Caco-2 (cell line): Measurements from ENCODE around the gene JPH2. TPM values are rescaled to one million over a fixed set of nuclear protein-coding genes. Genes with fewer than 3 reads are reported as not detected.

Experiments used
- BruUV-seq: library from RNA; stranded (reverse); fragments of 400-500 nt; replicated peaks from 2 replicates; lab custom pipeline; 2021; lab: Mats Ljungman, UMichigan
- CTCF ChIA-PET: fragments of 300-600 bp; sonication (Branson Sonifier 250); formaldehyde crosslinking; loops from one replicate; lab custom pipeline; 2022; ENCODE audit warnings: antibody characterized with exemption; lab: Charles Lee
- POLR2A ChIA-PET: fragments of 300-600 bp; sonication (Branson Sonifier 250); formaldehyde crosslinking; loops from one replicate; lab custom pipeline; 2022; ENCODE audit warnings: antibody characterized with exemption; lab: Charles Lee
- DNase-seq, 2 experiments: peaks; one replicate each; pipeline versions ENCODE4 v3.0.0 to v3.0.0-alpha.2; 2020 to 2022
- H3K27me3 ChIP-seq: replicated peaks from 2 replicates; pipeline ENCODE4 v1.6.0; 2011; ENCODE audit warnings: low read length; ENCODE audit not compliant: control insufficient read depth, insufficient read depth
- H3K36me3 ChIP-seq: 2 replicates; pipeline ENCODE4 v1.5.1; 2011; ENCODE audit warnings: low read length; ENCODE audit not compliant: control insufficient read depth, insufficient read depth
- H3K4me1 ChIP-seq: fragments of 250-450 bp; sonication (Bioruptor Pico); 2 replicates; pipeline ENCODE4 v1.5.1; 2020; ENCODE audit warnings: mild to moderate bottlenecking
- H3K4me3 ChIP-seq: 2 replicates; pipeline ENCODE4 v1.5.1; 2011; ENCODE audit warnings: low read depth, mild to moderate bottlenecking, control low read depth, low read length
- H3K9me3 ChIP-seq: fragments of 250-450 bp; sonication (Bioruptor Pico); 2 replicates; pipeline ENCODE4 v1.5.1; 2020; ENCODE audit warnings: mild to moderate bottlenecking, moderate library complexity
- H3K27ac Mint-ChIP-seq: one replicate; pipeline ENCODE4 v1.8.0; 2022; ENCODE audit warnings: mixed read lengths; ENCODE audit not compliant: unreplicated experiment
- H3K27me3 Mint-ChIP-seq: one replicate; pipeline ENCODE4 v1.8.0; 2022; ENCODE audit warnings: mixed read lengths; ENCODE audit not compliant: insufficient read depth, unreplicated experiment
- H3K36me3 Mint-ChIP-seq: one replicate; pipeline ENCODE4 v1.8.0; 2022; ENCODE audit warnings: mild to moderate bottlenecking, mixed read lengths; ENCODE audit not compliant: insufficient read depth, unreplicated experiment
- H3K4me1 Mint-ChIP-seq: one replicate; pipeline ENCODE4 v1.8.0; 2022; ENCODE audit warnings: low read depth, mixed read lengths; ENCODE audit not compliant: unreplicated experiment
- H3K4me3 Mint-ChIP-seq: one replicate; pipeline ENCODE4 v1.8.0; 2022; ENCODE audit warnings: mild to moderate bottlenecking, moderate library complexity, mixed read lengths; ENCODE audit not compliant: unreplicated experiment
- H3K9me3 Mint-ChIP-seq: one replicate; pipeline ENCODE4 v1.8.0; 2022; ENCODE audit warnings: mixed read lengths; ENCODE audit not compliant: unreplicated experiment
- intact Hi-C: fragments of 100-400 bp; cut with micrococcal nuclease; formaldehyde crosslinking; loops from one replicate; pipeline ENCODE4 v1.10.0; 2022; ENCODE audit not compliant: unreplicated experiment
- total RNA-seq: library from RNA; stranded (reverse); gene quantifications from 2 replicates; pipeline ENCODE4 v1.2.3, GENCODE V29; 2022
- TF ChIP-seq, protein P1 (sequence below), 2 experiments: fragments of 200-600 bp in 1 of 2; IDR thresholded peaks; 1 replicate in 1 of 2; 2 replicates in 1 of 2; pipeline versions ENCODE4 v1.5.1 to v1.8.0; 2011 to 2022; ENCODE audit warnings: antibody characterized with exemption in 1 of 2, control low read depth in 1 of 2, inconsistent platforms in 1 of 2, low read depth in 1 of 2, low read length in 1 of 2, mild to moderate bottlenecking in 1 of 2, moderate library complexity in 1 of 2; ENCODE audit not compliant: insufficient read depth in 1 of 2, severe bottlenecking in 1 of 2, unreplicated experiment in 1 of 2

JPH2 gene
- total RNA-seq, 1 experiment from 2014 or later: 10.5 TPM

DNA sequence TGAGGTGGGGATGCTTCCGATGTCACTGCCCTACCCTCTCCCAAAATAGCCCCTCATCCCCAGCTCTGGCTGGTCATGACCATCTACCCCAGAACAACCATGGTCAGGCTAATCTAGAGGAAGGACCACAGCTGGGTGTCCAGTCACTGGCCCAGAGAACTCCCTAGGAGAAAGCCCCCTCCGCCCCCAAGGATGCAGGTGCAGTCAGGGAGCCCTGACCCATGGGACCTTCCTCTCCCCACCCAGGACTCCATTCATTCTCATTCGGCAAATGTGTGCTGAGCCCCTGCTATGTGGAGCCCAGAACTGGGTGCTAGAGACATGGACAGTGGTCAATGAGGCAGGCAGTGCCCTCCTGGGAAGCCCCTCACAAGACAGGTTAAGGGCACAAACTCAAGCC lies 60.5 kb downstream of the JPH2 start:
- Histone ChIP-seq H3K4me3 (no peak overlapping the region), H3K4me1 (peaks cover 10% of the 10 kb centered on the region), H3K27me3 (no peaks in the 10 kb centered on the region), H3K36me3 (no peaks in the 10 kb centered on the region), H3K9me3 (no peaks in the 10 kb centered on the region)
- intact Hi-C loops: no loop called here
- peaks cover 5% of the 10 kb centered on the region for H3K36me3 Mint-ChIP-seq
- POLR2A ChIA-PET: no interaction called here
- H3K4me3 Mint-ChIP-seq: no peak overlapping the region
- no peak overlapping the region for H3K27ac Mint-ChIP-seq
- CTCF ChIA-PET: no interaction called here
- no TSS peak for BruUV-seq
- peak in 1 of 2 experiments; percentile 35 for DNase-seq
- H3K4me1 Mint-ChIP-seq: no peaks in the 10 kb centered on the region
- TF ChIP-seq, protein P1, sequence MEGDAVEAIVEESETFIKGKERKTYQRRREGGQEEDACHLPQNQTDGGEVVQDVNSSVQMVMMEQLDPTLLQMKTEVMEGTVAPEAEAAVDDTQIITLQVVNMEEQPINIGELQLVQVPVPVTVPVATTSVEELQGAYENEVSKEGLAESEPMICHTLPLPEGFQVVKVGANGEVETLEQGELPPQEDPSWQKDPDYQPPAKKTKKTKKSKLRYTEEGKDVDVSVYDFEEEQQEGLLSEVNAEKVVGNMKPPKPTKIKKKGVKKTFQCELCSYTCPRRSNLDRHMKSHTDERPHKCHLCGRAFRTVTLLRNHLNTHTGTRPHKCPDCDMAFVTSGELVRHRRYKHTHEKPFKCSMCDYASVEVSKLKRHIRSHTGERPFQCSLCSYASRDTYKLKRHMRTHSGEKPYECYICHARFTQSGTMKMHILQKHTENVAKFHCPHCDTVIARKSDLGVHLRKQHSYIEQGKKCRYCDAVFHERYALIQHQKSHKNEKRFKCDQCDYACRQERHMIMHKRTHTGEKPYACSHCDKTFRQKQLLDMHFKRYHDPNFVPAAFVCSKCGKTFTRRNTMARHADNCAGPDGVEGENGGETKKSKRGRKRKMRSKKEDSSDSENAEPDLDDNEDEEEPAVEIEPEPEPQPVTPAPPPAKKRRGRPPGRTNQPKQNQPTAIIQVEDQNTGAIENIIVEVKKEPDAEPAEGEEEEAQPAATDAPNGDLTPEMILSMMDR (IDR thresholded peaks at IDR 0.05; ENCODE audit: insufficient read depth in 1 of 2, low read depth in 1 of 2, low read length in 1 of 2, severe bottlenecking in 1 of 2, unreplicated experiment in 1 of 2): no peak
- H3K27me3 Mint-ChIP-seq: no peaks in the 10 kb centered on the region
- no peaks in the 10 kb centered on the region for H3K9me3 Mint-ChIP-seq

DNA sequence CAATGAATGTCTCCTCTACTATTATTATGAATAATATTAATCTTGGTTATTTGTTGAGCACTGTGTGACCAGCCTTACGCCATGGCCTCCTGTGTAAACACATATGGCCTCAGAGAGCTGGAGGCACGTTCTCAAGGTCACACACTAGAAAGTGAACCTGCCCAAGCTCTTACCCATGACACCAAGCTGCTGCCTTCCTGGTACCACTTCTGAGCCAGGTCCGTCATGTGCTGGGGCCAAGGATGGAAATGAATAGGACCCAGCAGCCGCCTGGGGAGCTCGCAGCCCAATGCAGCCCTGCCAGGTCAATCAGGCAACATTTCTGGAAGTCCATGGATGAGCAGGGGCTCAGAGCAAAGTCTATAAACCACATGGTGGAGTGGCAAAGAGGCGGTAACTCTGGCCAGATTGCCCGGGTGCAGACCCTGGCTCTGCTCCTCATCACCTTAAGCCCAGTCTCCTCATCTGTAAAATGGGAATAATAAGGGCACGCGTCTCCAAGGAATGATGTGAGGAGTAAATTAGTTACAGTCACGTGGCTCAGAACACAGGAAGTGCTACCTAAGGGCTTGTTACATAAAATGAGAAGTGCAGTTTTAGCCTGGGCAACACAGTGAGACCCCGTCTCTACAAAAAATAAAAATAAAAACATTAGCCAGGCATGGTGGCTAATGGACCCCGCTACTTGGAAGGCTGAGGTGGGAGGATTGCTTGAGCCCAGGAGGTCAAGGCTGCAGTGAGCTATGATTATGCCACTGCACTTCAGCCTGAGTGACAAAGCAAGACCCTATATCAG lies 61.5 kb downstream of the JPH2 start:
- TF ChIP-seq, protein P1 (IDR thresholded peaks at IDR 0.05; ENCODE audit: insufficient read depth in 1 of 2, low read depth in 1 of 2, low read length in 1 of 2, severe bottlenecking in 1 of 2, unreplicated experiment in 1 of 2): no peak
- Mint-ChIP-seq H3K4me3 (no peak overlapping the region), H3K9me3 (no peaks in the 10 kb centered on the region), H3K36me3 (peaks cover 5% of the 10 kb centered on the region), H3K27ac (no peak overlapping the region), H3K27me3 (no peaks in the 10 kb centered on the region), H3K4me1 (no peaks in the 10 kb centered on the region)
- DNase-seq: peak in 1 of 2 experiments; percentile 36
- no TSS peak for BruUV-seq
- intact Hi-C loops: no loop called here
- ChIA-PET POLR2A (no interaction called here), CTCF (interaction anchor here (0.6 kb wide), 1 partner anchor 540 kb away, joined by 7 read pairs; no protein-coding TSS in a partner anchor)
- H3K27me3 ChIP-seq: no peaks in the 10 kb centered on the region
- H3K36me3 ChIP-seq: no peaks in the 10 kb centered on the region
- peaks cover 10% of the 10 kb centered on the region for H3K4me1 ChIP-seq
- H3K9me3 ChIP-seq: no peaks in the 10 kb centered on the region
- H3K4me3 ChIP-seq: no peak overlapping the region

DNA sequence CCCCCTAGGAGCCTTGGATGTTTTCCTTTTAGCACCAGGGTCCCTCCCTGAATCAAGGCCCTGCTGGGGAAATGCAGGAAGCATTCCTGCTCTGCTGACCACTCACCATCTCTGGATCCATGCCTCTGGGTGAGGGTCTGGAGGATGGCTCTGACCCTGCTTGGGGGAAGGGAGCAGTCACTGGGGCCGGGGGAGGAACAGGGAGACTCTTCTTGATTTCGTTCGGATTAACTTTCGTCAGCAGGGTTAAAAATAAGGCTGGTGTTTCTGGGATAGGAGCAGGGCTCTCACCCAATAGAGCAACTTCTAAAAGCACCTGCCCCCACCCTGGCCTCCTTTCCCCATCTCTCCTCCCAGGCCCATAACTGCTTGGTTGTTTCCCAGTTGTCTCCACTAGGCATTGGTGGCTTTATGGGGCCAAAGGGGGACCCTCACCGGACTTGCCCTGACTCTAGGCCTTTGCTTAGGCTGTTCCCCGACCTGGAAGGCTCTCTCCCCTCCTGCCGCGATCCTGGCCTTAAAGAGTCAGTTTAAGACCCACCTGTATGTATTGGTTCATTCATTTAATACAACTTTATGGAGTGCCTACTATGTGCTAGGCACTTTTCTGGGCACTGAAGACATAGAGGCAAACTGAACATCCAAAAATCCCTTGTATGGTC lies 63.0 kb downstream of the JPH2 start:
- H3K9me3 ChIP-seq: no peaks in the 10 kb centered on the region
- H3K4me3 Mint-ChIP-seq: no peak overlapping the region
- no peaks in the 10 kb centered on the region for H3K9me3 Mint-ChIP-seq
- intact Hi-C loops: no loop called here
- peaks cover 5% of the 10 kb centered on the region for H3K36me3 Mint-ChIP-seq
- peak in 1 of 2 experiments; percentile 32 for DNase-seq
- no TSS peak for BruUV-seq
- H3K27me3 ChIP-seq: no peaks in the 10 kb centered on the region
- H3K4me1 Mint-ChIP-seq: no peaks in the 10 kb centered on the region
- ChIA-PET POLR2A (no interaction called here), CTCF (interaction anchor here (0.6 to 1.2 kb wide), 3 partner anchors 66 to 417 kb away, joined by 3 to 10 read pairs (median 4); no protein-coding TSS in a partner anchor)
- H3K4me3 ChIP-seq: no peak overlapping the region
- TF ChIP-seq, protein P1 (IDR thresholded peaks at IDR 0.05; ENCODE audit: insufficient read depth in 1 of 2, low read depth in 1 of 2, low read length in 1 of 2, severe bottlenecking in 1 of 2, unreplicated experiment in 1 of 2): no peak
- no peaks in the 10 kb centered on the region for H3K4me1 ChIP-seq
- no peaks in the 10 kb centered on the region for H3K36me3 ChIP-seq
- no peaks in the 10 kb centered on the region for H3K27me3 Mint-ChIP-seq
- no peak overlapping the region for H3K27ac Mint-ChIP-seq
